Adrenal gland (tissue), 5 donors: Measurements from ENCODE around the gene HIPK2.

Experiments
- POLR2A ChIP-seq, 2 donors: fragments of 450-650 bp; IDR thresholded peaks; one replicate each; pipeline ENCODE4 v1.6.1; 2017; ENCODE audit warnings: antibody characterized with exemption in 2 of 2, mild to moderate bottlenecking in 2 of 2, moderate library complexity in 1 of 2
- TF ChIP-seq, protein P1 (sequence below), 6 experiments: fragments of 450-650 bp in 4 of 6; fragments of 200-600 bp in 2 of 6; sonication (generic) in 1 of 6; IDR thresholded peaks; 1 replicate in 5 of 6; 2 replicates in 1 of 6; pipeline versions ENCODE4 v1.5.1 to v1.8.0; 2016 to 2021; ENCODE audit warnings: antibody characterized with exemption in 6 of 6, mild to moderate bottlenecking in 2 of 6, moderate library complexity in 1 of 6
- donor health status: DM: no; HTN: no; CAD: no.

DNA sequence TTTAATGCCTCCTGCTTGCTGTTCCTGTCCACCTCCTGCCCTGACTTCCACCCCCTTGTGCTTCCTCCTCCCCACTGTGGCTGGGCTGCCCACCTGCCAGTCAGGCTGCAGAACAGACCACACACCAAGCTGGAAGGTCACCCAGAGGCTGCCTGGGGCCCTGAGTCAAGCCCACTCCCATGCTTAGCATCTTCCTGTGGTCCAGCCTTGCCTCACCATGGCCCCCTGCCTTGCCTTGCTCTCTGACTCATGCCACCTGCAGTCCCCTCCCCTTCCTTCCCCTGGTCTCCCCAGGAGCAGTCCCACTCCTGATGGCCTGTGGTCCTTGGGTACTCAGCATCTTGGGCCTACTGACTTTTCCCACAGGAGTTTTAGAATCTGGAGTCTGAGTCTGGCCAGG, 252.0 kb downstream of the HIPK2 start:
- TF ChIP-seq, protein P1, sequence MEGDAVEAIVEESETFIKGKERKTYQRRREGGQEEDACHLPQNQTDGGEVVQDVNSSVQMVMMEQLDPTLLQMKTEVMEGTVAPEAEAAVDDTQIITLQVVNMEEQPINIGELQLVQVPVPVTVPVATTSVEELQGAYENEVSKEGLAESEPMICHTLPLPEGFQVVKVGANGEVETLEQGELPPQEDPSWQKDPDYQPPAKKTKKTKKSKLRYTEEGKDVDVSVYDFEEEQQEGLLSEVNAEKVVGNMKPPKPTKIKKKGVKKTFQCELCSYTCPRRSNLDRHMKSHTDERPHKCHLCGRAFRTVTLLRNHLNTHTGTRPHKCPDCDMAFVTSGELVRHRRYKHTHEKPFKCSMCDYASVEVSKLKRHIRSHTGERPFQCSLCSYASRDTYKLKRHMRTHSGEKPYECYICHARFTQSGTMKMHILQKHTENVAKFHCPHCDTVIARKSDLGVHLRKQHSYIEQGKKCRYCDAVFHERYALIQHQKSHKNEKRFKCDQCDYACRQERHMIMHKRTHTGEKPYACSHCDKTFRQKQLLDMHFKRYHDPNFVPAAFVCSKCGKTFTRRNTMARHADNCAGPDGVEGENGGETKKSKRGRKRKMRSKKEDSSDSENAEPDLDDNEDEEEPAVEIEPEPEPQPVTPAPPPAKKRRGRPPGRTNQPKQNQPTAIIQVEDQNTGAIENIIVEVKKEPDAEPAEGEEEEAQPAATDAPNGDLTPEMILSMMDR (IDR thresholded peaks at IDR 0.05), result no peak
- TF ChIP-seq POLR2A (IDR thresholded peaks at IDR 0.05), result no peak
